T-helper 2 cell treated with Interferon-gamma antibody and Interleukin-4, amounts not matched to agents 100 ng/mL and 5 ng/mL, for 36 hours (primary cell): ENCODE results near the gene SEC23A. TPM values are rescaled to one million over a fixed set of nuclear protein-coding genes. Genes with fewer than 3 reads are reported as not detected.
"Not testable (repeated sequence)": the region's sequence is repeated elsewhere in the genome, so short reads cannot be mapped to it uniquely, and the experiment has no call there.

Experiments used
- intact Hi-C: fragments of 100-400 bp; cut with micrococcal nuclease; formaldehyde crosslinking; loops from one replicate; pipeline ENCODE4 v1.15.1; 2023
- total RNA-seq: library from RNA; stranded (reverse); gene quantifications from 2 replicates; pipeline ENCODE4 v1.2.3, GENCODE V29; 2022

SEC23A gene
- total RNA-seq, 1 donor from 2014 or later, result 58.3 TPM

DNA sequence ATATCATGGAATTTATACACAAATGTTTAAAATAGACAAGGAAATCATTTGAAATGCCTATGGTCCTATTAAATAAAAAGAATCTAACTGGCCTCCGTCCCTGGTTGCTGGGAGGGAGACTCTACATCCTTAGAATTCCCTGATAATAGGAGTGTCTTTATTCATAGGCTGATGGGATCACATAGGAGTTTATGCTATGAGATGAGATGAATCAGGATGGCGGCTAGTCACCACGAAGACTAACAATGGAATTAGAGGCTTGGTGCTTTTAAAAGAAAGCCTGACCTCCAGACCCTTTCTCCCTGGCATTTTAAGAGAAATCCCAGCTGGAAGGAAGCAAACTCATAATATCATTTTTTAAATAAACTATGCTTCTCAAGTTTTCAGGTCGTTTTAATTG lies 69.7 kb downstream of the SEC23A start:
- intact Hi-C loops, result no loop called here

DNA sequence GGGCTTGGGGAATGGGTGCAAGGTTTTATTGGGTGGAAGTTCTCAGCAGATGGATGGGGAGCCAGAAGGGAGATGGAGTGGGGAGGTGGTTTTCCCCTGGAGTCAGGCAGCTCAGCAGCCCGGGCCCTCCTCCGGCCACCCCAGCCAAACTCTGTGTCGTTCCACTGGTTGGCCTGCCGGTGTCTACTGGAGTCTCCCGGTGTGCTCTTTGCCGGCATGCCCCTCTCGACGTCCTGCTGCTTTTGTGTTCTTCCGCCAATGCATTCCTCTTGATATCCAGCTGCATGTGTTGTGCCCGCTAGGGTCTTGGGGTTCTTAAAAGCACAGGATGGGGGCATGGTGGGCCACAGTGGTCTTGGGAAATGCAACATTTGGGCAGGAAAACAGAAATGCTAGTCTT lies 72.8 kb downstream of the SEC23A start:
- intact Hi-C loops, result no loop called here

DNA sequence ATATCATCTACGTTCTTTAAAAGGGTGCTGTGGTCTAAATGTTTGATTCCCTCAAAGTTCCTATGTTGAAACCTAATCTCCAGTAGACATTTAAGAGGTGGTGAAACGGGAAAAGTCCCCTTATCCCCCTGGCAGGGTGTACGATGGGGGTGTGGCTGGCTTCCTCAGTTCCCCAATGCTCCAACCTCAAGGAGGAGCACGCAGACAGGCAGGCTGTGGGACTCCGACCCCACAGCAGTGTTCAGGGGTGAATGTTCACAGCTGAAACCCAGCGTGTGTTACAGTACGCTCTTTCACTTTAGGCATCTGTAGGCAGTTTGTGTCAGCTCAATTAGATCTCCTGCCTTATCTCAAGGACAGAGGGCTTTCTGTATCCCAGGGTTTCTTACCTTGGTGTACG lies 73.2 kb downstream of the SEC23A start:
- intact Hi-C loops, result no loop called here

DNA sequence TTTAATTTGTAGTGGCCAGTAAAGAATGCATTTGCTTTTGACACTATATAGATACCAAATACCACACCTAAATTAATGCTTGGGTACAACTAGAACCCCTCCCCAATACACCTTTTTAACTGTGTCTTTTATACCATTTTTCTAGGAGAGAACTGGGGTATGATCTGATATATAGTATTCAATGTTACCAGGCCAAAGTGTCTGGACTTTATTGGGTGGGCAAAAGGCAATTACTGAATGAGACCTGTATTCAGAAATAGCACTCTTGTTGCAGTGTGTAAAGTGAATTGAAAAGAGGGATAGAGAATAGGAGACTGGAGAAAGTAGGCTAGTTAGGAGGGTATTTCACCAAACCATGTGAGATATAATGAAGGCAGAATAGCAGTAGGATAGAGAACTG lies 74.4 kb downstream of the SEC23A start:
- intact Hi-C loops, result no loop called here

DNA sequence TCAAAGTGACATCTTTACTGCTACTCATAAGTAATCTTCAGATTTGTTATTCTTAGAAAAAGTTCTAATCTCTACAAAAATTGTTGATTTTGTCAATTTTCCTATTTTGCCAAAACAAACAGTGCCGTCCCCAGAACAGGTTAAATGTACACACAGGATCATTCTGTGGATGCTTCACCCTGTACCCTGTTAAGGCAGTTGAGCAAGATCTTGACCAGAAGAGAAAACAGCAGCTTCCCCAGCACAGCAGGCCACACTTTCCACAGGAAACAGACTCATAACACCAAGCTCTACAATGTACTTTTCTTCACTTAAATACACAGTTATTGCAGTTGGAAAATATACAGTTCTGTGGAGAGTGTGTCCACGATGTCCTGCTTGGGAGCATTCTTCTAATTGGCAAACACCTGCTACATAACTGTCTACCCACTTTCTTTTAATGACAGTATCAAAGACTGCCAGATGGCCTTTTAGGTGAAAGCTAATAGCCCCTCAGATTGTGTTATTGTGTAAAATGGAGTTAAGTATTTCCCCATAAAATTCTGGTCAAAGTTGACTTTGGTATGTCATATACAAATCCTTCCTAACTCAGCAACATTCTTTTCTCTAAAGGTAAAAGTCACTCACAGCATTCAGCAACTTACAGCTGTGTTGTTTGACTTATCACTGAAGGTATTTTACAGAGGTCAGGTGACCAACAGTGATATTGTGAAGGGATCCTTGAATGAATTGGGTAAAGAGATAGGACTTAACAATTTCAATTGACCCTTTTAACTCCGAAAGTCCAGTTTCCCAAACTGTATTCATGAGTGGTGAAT lies 77.0 kb downstream of the SEC23A start:
- intact Hi-C loops, result no loop called here

DNA sequence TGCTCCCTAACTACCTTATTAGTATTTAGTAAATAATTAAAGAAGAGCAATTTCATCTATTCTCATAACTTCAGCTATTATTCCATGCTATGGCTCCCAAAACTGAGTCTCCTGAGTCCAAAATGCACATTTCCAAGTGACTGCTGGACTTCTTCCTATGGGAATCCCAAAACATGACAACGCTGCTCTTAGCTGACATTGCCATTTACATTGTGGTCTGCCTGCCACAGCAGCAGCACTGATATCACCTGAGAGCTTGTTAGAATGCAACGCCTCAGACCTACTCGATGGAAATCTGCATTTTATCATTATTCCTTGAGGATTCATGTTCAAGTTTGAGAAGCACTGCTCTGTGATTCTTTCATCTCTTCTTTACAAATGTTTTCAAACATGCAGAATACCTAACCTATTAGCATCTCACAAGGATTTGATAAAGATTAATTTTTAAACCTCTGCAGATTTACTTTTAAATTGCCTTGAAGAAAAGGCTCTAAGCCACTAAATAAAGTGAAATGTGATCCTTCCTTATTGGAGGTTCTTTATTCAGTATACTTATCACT lies 77.7 kb downstream of the SEC23A start:
- intact Hi-C loops, result no loop called here

DNA sequence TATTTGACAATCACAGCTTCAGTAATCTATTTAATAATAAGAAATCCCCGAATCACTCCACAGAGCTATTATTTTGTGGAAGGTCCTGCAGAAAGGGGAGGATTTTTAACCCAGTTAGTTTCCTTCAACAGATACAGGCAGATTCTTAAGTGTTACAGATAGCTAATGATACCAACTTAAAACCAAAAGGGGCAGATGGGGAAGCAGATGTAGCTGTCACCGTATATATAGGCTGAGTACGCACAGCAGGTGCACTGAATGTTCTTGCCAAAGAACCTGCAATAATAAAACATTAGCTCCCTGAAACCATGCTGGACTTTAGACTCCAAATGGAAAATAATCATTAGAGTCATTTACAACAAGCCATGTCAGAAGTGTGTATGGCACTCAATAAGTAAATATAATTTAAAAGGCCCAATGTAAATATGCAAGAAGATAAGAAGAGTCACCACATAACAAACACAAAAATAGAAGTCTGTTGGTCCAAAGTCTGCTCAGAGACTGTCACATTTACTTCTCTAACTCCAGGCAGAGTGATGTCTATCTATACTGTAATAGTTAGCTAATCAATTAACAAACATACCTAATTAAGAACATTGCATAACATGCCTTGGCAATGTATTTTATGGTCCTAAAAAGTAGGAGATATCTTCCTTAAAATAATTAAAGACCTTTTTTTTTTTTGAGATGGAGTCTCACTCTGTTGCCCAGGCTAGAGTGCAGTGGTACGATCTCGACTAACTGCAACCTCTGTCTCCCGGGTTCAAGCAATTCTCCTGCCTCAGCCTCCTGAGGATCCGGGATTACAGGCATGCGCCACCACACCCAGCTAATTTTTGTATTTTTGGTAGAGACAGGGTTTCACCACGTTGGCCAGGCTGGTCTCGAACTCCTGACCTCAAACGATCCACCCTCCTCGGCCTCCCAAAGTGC lies 78.8 kb downstream of the SEC23A start:
- intact Hi-C loops, result no loop called here

DNA sequence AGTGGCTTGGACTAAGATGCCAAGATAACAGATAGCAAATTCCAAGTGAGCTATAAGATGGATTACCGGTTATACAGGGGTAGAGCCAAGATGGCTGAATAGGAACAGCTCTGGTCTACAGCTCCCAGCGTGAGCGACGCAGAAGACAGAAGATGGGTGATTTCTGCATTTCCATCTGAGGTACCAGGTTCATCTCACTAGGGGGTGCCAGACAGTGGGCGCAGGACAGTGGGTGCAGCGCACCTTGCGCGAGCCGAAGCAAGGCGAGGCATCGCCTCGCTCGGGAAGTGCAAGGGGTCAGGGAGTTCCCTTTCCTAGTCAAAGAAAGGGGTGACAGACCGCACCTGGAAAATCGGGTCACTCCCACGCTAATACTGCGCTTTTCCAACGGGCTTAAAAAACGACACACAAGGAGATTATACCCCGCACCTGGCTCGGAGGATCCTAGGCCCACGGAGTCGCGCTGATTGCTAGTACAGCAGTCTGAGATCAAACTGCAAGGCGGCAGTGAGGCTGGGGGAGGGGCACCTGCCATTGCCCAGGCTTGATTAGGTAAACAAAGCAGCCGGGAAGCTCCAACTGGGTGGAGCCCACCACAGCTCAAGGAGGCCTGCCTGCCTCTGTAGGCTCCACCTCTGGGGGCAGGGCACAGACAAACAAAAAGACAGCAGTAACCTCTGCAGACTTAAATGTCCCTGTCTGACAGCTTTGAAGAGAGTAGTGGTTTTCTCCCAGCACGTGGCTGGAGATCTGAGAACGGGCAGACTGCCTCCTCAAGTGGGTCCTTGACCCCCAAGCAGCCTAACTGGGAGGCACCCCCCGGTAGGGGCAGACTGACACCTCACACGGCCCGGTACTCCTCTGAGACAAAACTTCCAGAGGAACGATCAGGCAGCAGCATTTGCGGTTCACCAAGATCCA lies 85.7 kb downstream of the SEC23A start:
- intact Hi-C loops, result loop anchor here (5.0 kb wide), 1 partner anchor 1115 kb away; no protein-coding TSS in a partner anchor

DNA sequence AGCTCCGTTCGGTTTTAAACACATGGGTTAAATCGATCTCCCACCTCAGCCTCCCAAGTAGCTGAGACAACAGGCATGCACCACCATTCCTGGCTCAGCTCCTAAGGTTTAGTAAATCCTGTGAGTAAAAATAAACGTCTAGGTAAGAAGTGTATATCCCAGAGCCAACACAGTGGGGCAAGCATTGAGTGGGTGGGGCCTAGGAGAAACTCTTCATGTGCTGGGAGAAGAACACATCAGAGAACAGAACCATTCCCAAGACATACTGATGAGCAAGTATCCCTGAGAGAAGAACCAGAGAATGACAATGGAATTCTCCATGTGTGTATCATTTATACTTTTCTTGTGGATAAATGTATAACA lies 86.3 kb downstream of the SEC23A start:
- intact Hi-C loops, result loop anchor here (5.0 kb wide), 1 partner anchor 1114 kb away; no protein-coding TSS in a partner anchor

DNA sequence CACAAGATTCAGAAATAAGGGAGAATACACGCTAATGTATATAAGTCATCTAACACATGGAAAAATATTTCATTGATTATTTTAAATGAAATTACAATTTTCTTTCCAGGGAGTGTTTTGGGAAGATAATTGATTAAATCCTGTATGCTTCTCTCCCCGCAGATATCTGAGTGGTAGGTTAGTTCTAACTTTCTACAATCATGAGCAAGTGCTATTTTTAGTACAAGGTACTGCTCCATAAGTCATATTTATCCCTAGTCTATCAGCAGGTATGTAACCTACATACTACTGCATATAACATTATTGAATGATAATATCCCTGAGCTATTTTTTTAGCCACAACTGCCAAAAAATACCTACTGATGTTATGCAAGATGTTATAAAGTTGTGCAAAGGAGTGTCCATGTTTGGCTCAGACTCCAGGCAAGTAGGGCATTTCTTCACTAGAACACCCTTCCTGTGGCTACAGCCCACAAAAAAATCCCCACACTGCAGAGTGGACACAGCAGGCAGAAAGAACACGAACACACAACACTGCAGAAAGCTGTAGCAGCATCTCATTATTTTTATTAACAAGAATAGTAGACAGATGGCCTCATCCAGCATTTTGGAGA lies 87.0 kb downstream of the SEC23A start:
- intact Hi-C loops, result loop anchor here (2.0 to 5.0 kb wide), 2 partner anchors 293 to 1114 kb away; no protein-coding TSS in a partner anchor

DNA sequence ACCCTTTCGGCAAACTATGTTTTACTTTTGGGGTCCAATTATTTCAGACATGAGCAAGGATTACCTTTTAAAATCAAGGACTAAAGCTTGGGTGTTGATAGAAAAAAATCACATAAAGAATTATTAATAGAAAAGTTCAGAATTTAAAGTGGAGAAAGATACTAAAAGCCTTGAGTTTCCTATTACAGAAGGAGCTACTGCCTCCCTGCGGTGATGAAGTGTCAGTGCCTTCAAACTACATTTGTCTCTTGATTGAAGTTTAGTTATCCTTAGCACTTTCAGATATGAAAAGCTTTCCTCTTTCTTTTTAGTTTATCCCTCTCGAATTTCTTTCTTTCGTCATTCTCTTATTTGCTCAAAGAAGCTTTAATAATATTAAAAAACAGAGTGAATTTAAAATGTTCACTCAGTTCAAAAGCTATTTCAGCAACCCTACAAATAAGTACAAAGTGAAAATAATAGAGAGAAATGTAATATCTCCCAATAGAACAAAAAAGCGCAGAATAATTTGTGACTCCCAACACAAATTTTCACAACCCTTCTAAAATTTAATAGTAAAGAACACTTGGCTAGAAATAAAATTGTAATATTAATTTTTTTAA lies 87.6 kb downstream of the SEC23A start:
- intact Hi-C loops, result loop anchor here (2.0 to 5.0 kb wide), 2 partner anchors 293 to 1113 kb away; no protein-coding TSS in a partner anchor

DNA sequence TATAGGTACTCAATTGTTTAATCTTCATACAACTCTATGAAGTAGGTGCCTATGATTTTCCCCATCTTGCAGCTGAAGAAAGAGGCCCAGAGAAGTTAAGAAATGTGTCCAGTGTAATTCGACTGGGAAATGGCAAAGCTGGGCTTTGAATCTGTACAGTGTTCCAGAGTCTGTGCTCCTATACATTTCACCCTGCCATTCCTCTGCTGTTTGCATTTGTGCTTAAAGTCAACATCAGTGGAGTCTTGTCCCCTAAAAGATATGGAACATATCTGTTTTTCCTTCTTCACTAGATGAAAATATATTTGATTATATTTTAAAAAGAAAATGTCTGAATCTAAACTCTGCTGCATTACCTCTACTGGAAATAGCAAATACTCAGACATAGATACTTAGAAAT lies 88.6 kb downstream of the SEC23A start:
- intact Hi-C loops, result loop anchor here (2.0 kb wide), 1 partner anchor 292 kb away; no protein-coding TSS in a partner anchor

DNA sequence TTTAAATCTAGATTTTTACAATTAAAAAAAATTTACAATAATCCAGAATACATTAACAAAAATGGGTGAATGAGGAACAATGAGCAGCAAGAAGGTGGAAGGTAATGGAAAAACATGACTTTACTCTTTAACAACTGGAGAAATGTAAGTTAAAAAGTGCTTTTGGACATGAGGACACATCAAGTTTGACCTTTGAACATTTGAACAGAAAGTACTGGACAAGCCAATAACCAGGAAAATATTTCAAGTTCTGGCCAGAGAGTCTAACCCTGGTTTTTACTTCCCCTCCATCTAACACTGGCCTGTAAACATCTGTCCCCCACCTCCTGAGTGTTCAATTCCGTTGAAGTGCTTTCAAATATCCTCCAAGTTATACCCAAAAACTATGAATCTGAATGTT lies 94.1 kb downstream of the SEC23A start:
- intact Hi-C loops, result not testable (repeated sequence)

DNA sequence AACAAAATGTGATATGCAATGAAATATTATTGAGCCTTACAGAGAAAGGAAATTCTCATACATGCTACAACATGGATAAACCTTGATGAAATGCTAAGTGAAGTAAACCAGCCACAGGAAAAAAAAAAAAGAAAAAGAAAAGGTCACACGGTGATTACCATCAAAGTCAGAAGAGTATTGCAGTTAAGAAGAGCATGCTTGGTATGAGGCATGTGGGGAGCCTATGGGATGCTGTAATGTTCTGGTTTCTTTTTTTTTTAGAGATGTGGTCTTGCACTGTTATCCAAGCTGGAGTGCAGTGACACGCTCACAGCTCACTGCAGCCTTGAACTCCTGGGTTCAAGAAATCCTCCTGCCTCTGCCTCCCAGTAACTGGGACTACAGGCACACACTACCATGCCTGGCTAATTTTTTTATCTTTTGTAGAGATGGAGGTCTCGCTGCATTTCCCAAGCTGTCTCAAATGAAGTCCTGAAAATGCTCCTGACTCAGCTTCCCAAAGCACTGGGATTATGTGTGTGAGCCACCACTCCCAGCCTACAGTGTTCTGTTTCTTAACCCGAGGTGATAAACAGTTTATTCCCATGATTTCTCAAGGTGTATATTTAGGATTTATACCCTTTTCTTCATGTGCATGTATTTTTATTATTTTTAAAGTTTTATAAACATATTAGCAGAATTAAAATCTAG lies 96.2 kb downstream of the SEC23A start:
- intact Hi-C loops, result no loop called here

DNA sequence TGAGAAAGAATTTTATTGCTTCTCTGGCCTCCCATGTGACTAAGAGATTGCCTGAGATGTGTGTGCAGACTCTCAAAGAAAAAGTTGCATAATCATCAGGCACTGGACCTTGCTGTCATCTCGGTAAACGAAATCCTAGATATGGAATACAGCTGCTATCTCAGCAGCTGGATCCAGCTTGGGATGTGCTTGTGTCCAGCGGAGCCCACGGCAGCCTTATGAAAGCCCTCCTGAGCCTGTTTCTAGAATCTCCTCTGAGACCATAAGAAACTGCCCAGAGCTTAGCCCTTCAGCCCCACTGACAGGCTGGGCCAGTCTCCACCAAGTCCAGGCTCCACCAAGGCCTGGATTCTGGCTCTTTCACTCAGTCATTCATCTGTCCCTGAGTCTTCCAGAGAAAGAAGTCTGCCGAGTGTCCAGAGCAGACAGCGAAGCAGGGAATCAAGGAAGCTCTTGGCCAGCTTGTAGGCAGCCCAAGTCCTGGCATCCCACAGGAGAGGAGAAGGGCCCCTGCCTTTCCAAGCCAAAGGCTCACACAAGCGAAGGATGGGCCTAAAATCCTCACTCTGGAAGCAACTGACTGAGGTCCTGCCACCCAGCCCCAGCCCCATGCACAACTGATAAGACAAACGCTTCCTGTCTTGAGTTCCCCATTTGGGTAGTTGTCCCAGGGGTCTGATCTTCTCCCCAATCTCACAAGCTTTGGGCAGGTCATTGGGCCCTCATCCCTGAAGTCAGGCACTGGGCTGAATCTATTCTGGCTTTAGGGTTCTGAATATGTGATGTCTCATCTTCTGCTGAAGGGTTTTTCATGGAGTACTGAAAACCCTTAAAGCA lies 97.8 kb downstream of the SEC23A start:
- intact Hi-C loops, result no loop called here

DNA sequence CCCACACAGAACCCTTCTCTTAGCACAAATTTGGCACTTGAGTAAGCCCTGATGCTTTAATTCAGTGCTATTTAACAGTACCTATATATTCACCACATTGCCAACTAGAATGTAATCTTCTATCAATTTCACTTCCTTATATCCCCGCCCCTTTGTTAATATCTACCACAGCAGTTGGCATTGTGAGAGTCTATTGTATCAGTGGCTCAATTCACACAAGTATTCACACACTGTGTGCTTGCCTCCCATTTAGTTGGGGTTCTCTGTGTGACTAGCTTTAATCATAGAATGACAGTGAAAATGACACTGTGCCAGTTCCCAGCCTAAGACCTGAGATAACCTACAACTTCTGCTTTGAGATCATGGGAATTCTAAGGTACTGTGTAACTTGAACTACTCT lies 103.1 kb downstream of the SEC23A start:
- intact Hi-C loops, result no loop called here

DNA sequence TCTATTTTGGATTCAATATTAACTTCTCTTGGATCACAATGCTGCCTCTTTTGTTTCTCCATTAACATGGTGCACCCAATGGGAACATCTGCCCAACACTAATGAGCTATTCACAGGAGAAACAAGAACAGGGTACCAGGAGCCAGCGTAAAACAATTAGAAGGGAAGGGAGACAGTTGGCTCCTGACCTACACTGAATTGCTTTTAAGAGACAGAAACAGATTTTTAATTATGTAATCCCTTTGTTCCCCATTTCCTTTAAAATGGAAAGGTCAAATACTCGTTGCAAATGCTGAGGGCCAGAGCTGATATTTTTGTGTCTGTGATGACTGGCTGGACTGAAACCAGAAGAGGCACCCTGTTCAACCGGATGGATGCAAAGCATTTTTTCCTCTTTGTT lies 108.3 kb downstream of the SEC23A start:
- intact Hi-C loops, result no loop called here

DNA sequence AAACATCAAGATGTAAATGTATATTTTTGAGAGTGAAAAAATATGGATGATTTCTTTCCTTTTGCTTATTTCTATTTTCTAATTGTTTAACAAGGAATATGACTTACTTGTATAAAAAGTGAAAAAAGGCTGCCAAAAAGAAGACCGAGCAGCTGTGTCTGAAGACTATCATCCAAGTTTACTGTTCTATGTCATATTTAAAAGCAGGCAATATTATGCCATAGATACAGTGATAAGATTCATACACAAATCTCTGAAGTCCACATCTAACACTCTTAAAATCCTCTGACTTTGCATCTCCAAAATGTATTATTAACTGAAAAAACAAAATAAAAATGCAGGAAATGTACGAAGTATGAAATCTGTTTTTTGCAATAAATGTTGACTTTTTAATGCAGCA lies 109.1 kb downstream of the SEC23A start:
- intact Hi-C loops, result no loop called here
